HG03066 (cell line): ENCODE measurements around the gene GCHFR.

Experiments used
- ATAC-seq: cut with Tn5 transposase; IDR thresholded peaks from one replicate; pipeline ENCODE4 v1.9.1; 2021; ENCODE audit warnings: low read depth; ENCODE audit not compliant: unreplicated experiment

Gene GCHFR

GRCh38 chr15:40763801-40764628, at the start of gene GCHFR:
GCHFR (plus strand) TSS chr15:40764068; CDS start chr15:40764181, 113 bp downstream.
- peak; percentile 60 for ATAC-seq

- ATAC-seq: no peak
These were observed 49.7 kb upstream of the GCHFR start for GRCh38 chr15:40714144-40714543.

GRCh38 chr15:40716165-40716564, 47.7 kb upstream of the GCHFR start:
- ATAC-seq: no peak

DNA sequence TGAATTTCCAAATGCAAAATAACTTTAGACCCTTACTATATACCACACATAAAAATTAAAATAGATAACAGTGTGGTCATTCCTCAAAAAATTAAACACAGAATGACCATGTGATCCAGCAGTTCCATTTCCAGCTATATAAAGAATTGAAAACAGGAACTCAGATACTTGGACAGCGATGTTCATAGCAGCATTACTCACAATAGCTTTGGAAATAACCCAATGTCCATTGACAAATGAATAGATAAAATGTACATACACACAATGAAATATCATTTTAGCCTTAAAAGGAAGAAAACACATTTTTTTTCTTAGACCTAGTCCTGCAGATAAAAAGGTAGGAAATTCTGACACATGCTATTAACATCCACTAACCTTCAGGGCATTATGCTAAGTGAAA, 42.2 kb upstream of the GCHFR start:
- no peak for ATAC-seq

DNA sequence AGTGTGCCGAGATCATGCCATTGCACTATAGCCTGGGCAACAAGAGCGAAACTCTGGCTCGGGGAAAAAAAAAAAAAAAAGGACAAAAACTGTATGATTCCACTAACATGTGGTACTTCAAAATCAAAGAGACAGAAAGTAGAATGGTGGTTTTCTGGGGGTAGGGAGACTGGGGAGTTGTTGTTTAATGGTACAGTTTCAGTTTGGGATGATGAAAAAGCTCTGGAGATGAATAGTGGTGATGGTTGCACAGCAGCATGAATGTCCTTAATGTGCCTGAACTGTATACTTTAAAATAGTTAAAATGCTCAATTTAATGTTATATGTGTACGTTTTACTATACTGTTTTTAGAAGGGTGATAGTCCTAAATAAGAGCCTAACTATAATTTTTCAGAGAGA, 41.5 kb upstream of the GCHFR start:
- ATAC-seq: no peak

DNA sequence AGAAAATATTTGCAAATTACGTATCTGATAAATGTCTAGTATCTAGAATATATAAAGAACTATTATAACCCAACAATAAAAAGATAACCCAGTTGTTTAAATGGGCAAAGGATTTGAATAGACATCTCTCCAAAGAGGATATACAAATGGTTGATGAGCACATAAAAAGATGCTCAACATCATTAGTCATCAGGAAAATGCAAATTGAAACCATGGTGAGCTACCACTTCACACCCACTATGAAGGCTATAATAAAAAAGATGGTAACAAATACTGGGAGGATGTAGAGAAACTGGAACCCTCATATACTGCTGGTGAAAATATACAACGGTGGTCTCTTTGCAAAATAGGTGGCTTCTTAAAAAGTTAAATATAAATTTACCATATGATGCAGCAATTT, 40.9 kb upstream of the GCHFR start:
- ATAC-seq: no peak

- ATAC-seq: no peak
These were observed 39.9 kb upstream of the GCHFR start for GRCh38 chr15:40723919-40724318.

DNA sequence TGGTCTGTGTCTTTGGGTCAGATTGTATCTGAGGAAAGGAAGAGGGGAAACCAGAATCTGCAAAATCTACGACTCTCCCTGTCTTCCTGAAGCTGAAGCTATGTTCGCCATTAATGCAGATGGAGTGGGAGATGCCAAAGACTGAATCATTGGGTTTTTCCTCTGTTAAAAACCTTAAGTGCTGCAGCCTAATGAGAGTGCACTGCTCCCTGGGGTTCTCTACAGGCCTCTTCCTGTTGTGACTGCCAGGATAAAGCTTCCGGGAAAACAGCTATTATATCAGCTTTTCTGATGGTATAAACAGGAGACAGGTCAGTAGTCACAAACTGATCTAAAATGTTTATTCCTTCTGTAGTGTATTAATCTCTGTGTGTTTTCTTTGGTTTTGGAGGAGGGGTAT, 32.8 kb upstream of the GCHFR start:
- ATAC-seq: no peak

GRCh38 chr15:40736575-40736974, 27.3 kb upstream of the GCHFR start:
- ATAC-seq: no peak

- no peak for ATAC-seq
These were observed 26.8 kb upstream of the GCHFR start for GRCh38 chr15:40737048-40737447.

DNA sequence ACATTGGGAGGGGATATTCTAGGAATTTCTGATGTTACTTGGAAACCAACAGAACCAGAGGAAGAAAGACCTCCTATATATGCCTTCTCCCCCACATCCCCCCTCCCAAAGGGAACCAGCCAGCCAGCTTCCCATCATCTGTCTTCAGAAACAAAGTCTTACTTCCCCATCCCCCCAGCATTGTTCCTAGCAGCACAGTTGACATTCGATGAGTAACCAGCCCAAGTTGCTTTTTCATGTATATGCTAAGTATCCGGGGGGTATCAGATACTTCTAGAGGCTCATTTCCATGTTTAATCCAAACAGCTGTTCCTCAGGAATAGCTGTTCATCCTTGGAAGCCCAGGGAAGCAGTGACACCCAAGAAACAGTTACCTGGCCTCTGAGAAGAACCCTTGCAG, 24.8 kb upstream of the GCHFR start:
- ATAC-seq: no peak

GRCh38 chr15:40739854-40740253, 24.0 kb upstream of the GCHFR start:
- ATAC-seq: no peak

DNA sequence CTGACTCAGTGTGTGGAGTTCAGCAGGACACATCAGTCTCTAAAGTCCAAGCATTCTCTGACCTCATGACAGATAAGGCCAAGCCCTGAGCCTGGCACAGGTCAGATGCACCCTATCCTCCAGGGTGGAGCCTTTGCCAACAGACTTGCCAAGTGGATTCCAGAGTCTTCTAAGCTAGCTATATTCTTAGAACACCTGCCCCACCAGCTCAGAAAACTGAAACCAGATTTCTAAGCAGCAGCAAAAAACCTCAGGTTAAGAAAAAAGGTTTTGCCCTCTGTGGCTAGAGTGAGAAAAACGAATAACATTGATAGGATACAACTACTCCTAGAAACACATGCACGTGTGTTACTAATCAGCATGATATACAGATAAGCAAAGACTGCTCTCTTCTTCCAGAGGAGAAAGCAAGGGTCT, 20.4 kb upstream of the GCHFR start:
- ATAC-seq: no peak

DNA sequence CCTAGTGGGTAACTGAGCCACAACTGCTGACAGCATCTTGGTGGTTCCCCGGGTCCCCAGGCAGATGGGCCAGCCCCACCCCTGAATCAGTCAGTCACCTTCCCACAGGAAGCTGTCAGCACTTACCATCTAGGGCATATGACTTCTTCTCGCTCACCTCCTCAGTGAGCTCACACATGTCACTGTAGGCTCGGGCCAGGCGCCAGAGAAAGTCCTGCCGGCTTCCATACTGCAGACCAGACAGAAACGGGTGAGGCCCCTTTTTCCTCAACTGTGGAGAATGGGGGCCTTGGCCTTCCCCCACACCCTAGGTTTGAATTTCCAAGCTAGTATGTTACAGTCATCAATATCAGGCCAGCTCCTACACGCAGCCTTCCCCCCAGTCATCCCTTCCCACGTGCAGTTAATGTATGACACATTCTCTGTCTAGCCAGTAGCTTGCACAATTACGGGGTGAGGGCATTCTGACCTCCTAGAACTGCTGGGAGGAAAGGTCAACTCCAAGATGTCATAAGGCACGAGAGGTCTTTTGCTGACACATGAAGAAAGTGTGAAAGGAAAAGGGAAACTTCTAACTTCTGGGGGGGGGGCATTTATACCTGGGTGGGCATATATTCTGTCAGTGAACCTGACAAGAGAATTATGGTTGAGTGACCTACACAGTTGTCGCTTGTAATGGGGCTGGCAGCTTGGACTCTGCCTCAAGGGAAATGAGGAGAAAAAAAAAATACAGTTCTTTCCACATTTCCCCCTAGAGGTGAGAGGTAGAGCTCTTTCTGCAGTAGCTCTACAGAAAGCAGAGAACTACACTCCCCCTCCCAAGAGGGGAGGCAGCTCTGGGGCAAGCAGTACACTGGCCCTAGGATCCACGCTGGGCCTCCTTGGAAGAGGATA, 19.7 kb upstream of the GCHFR start:
- ATAC-seq: no peak

- ATAC-seq: no peak
These were observed 19.1 kb upstream of the GCHFR start for GRCh38 chr15:40744815-40745152.

GRCh38 chr15:40746916-40747418, 16.9 kb upstream of the GCHFR start:
- ATAC-seq: no peak

- no peak for ATAC-seq
These were observed 15.9 kb upstream of the GCHFR start for GRCh38 chr15:40747685-40748631.

DNA sequence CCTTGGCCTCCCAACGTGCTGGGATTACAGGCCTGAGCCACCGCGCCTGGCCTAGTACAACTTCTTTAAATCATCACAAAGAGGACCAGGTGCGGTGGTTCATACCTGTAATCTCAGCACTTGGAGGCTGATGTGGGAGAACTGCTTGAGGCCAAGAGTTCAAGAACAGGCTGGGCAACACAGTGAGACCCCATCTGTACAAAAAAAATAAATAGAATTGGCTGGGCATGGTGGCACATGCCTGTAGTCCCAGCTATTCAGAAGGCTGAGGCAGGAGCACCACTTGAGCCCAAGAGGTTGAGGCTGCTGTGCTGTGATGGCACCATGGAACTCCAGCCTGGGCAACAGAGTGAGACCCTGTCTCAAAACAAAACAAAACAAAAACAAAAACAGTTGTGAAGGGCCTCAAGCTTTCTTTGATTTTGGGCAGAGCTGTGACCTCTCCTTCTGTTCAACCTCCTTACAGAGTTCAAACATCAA, 14.7 kb upstream of the GCHFR start:
- no peak for ATAC-seq

DNA sequence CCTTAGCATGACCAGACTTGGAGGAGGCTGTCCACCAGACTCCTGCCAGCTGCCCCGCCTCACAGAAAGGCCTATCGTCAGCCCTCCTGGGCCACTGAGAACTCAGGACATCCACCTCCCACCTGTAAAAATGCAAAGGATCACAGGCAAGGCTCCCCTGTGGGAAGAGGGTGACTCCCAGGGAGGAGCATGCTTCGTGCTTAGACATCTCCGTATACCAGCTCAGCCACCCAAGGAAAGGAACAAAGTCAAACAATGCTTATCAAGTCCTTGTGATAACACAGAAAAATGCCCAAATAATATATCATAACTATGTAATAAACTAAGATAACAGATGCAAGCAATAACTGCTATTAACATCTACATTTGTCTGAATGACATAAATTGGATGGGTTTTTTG, 13.0 kb upstream of the GCHFR start:
- no peak for ATAC-seq

DNA sequence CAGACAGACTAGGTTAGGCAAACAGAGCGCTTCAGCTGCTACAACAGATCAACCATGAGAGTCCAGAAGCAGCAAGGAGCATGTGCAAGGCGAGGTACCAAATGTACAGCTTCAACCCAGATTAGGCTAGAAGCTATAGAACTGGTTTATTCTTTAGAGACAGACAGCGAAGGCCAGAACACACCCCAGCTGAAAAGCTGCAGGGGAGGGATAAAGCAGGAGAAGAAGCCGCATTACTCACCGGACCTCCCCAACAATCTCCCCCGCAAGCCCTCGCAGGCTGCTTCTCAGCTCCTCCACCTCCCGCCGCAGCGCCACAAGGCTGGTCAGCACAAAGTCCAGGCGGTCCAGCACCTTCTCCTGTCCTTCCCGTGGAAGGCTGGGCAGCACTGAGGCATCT, 12.1 kb upstream of the GCHFR start:
- no peak for ATAC-seq

- ATAC-seq: no peak
These were observed 9.3 kb upstream of the GCHFR start for GRCh38 chr15:40754574-40754882.
